CD8-positive, alpha-beta memory T cell (primary cell): ENCODE results near the gene SCAF4. TPM values are rescaled to one million over a fixed set of nuclear protein-coding genes. Genes with fewer than 3 reads are reported as not detected.

Experiments used
- CTCF ChIA-PET: fragments of 350-600 bp; sonication (Branson Sonifier 250); formaldehyde crosslinking; loops from one replicate; lab custom pipeline; 2021; ENCODE audit warnings: antibody characterized with exemption; lab: Charles Lee
- POLR2A ChIA-PET: fragments of 350-600 bp; sonication (Branson Sonifier 250); formaldehyde crosslinking; loops from one replicate; lab custom pipeline; 2021; ENCODE audit warnings: antibody characterized with exemption; lab: Charles Lee
- DNase-seq, 5 donors: peaks; one replicate each; pipeline versions ENCODE4 v3.0.0 to v3.0.0-alpha.2; 2020 to 2022; ENCODE audit warnings: mixed read lengths in 1 of 5
- H3K27ac ChIP-seq: one replicate; pipeline ENCODE4 v1.7.0; 2013; ENCODE audit warnings: low read depth, mild to moderate bottlenecking, low read length, moderate library complexity
- H3K27me3 ChIP-seq: 2 replicates; pipeline ENCODE4 v1.7.0; 2013; ENCODE audit warnings: low read length, mild to moderate bottlenecking; ENCODE audit not compliant: insufficient read depth, poor library complexity, severe bottlenecking
- H3K36me3 ChIP-seq: 2 replicates; pipeline ENCODE4 v1.7.0; 2013; ENCODE audit warnings: mild to moderate bottlenecking, low read length, moderate library complexity; ENCODE audit not compliant: insufficient read depth
- H3K4me1 ChIP-seq: 2 replicates; pipeline ENCODE4 v1.7.0; 2013; ENCODE audit warnings: mild to moderate bottlenecking, low read length, moderate library complexity; ENCODE audit not compliant: insufficient read depth
- H3K4me3 ChIP-seq: 2 replicates; pipeline ENCODE4 v1.7.0; 2013; ENCODE audit warnings: mild to moderate bottlenecking, low read length
- H3K9me3 ChIP-seq: 2 replicates; pipeline ENCODE4 v1.7.0; 2013; ENCODE audit warnings: mild to moderate bottlenecking, low read length
- H3K27ac Mint-ChIP-seq, 8 donors: one replicate each; pipeline ENCODE4 v1.8.0; 2020 to 2021; ENCODE audit warnings: mixed read lengths in 8 of 8, mild to moderate bottlenecking in 6 of 8, inconsistent platforms in 3 of 8, moderate library complexity in 3 of 8
- H3K27me3 Mint-ChIP-seq, 2 donors: one replicate each; pipeline ENCODE4 v1.8.0; 2020 to 2021; ENCODE audit warnings: mixed read lengths in 2 of 2, mild to moderate bottlenecking in 1 of 2, moderate library complexity in 1 of 2
- H3K36me3 Mint-ChIP-seq, 3 donors: one replicate each; pipeline ENCODE4 v1.8.0; 2020 to 2021; ENCODE audit warnings: mixed read lengths in 3 of 3, inconsistent platforms in 1 of 3, mild to moderate bottlenecking in 1 of 3
- H3K4me1 Mint-ChIP-seq, 3 donors: one replicate each; pipeline ENCODE4 v1.8.0; 2020 to 2021; ENCODE audit warnings: mixed read lengths in 3 of 3, inconsistent platforms in 1 of 3, mild to moderate bottlenecking in 1 of 3
- H3K4me3 Mint-ChIP-seq, 7 donors: one replicate each; pipeline ENCODE4 v1.8.0; 2020 to 2021; ENCODE audit warnings: mixed read lengths in 7 of 7, mild to moderate bottlenecking in 6 of 7, moderate library complexity in 4 of 7, inconsistent platforms in 2 of 7
- H3K9me3 Mint-ChIP-seq, 5 donors: one replicate each; pipeline ENCODE4 v1.8.0; 2020 to 2022; ENCODE audit warnings: mixed read lengths in 5 of 5, mild to moderate bottlenecking in 3 of 5, moderate library complexity in 2 of 5, inconsistent platforms in 1 of 5
- polyA plus RNA-seq: library from polyadenylated mRNA; unstranded; fragments of 300-500 nt; fragmentation: Illumina TruSeq; gene quantifications from one replicate; pipeline ENCODE4 v1.2.3, GENCODE V29; 2021
- total RNA-seq, 2 experiments: library from RNA; stranded (reverse); gene quantifications; one replicate each; pipeline ENCODE4 v1.2.3, GENCODE V29; 2021

The SCAF4 gene
- total and polyA plus RNA-seq, 3 experiments from 2014 or later = 27.5 to 55.9 (median 55.4) TPM

DNA sequence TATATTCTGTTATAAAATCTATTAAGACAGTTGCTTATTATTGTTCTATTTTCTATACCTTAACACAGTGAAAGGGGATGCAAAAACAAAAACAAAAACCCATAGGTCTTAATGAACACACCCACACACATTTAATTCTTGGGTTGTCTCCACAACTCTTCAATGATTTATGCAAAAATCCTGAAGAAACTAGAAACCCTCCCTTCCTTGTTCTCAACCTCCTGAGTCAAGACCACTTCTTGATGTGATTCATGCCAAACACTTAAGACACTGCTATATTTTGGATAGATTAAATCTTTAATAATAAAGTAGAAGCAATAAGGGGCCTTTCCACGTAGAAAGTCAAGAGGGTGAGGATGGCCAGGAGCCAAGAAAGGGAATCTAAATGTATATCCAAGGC, 23.4 kb downstream of the SCAF4 start:
- Histone ChIP-seq H3K36me3 (no peaks in the 10 kb centered on the region), H3K4me1 (peaks cover 21% of the 10 kb centered on the region)

DNA sequence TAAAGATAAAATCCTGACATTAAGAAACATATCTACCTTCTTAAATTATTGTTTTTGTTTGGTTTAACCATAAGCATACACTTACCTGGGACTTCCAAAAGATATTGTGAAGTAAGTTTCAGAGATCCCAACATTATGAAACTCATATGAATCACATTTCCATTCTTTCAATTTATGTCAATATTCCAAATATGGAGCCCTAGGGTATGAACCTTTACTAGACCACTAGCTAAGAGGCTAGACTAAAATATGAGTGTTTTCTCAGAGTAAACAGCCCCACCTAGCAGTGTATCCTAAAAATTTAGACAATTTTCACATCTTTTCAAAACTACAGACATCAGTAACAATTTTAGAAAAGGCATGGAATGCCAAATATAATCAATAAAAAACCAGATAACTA, 24.4 kb downstream of the SCAF4 start:
- Histone ChIP-seq H3K27me3 (no peaks in the 10 kb centered on the region), H3K9me3 (no peaks in the 10 kb centered on the region), H3K36me3 (no peaks in the 10 kb centered on the region), H3K4me3 (no peak overlapping the region), H3K27ac (no peak overlapping the region), H3K4me1 (peaks cover 14% of the 10 kb centered on the region)
- Mint-ChIP-seq H3K36me3 (peaks cover 0 to 24% (median 4%) of the 10 kb centered on the region in 3 donors), H3K9me3 (no peaks in the 10 kb centered on the region), H3K27ac (peak overlapping the region in 2 of 8 donors; percentile 32 to 36), H3K4me3 (no peak overlapping the region), H3K27me3 (no peaks in the 10 kb centered on the region), H3K4me1 (peaks cover 60 to 70% (median 65%) of the 10 kb centered on the region in 3 donors)
- DNase-seq = no peak
- POLR2A ChIA-PET = no interaction called here
- CTCF ChIA-PET = no interaction called here

More for the DNA sequence above, 23.4 kb downstream of the SCAF4 start:
- no peak overlapping the region for H3K4me3 ChIP-seq
- no peaks in the 10 kb centered on the region for H3K9me3 ChIP-seq
- POLR2A ChIA-PET = no interaction called here
- no peak overlapping the region for H3K27ac ChIP-seq
- DNase-seq = no peak
- Mint-ChIP-seq H3K4me3 (no peak overlapping the region), H3K9me3 (no peaks in the 10 kb centered on the region), H3K4me1 (peaks cover 66 to 80% (median 75%) of the 10 kb centered on the region in 3 donors), H3K27me3 (no peaks in the 10 kb centered on the region), H3K36me3 (peaks cover 0 to 14% (median 2%) of the 10 kb centered on the region in 3 donors), H3K27ac (peak overlapping the region in 2 of 8 donors; percentile 54 to 85)
- CTCF ChIA-PET = no interaction called here
- H3K27me3 ChIP-seq = no peaks in the 10 kb centered on the region

DNA sequence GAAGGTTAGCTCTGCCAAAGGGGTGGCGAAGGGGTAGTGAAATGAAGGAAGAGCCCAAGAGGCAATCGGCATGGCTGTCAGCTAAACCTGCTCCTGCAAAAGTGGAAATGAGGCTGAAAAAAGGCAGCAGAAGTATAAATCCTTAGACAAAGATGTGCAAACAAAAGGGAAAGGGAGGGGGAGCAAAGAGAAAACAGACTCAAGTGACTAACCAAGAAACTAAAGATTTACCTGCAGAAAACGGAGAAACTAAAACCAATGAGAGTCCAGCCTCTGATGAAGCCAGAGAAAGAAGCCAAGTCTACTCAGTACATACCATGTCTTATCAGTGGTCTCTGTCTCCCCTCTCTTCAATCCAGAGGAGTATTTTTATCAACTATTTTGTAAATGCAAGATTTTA, 25.4 kb downstream of the SCAF4 start:
- no peaks in the 10 kb centered on the region for H3K27me3 ChIP-seq
- Mint-ChIP-seq H3K4me3 (peak overlapping the region in 1 of 7 donors; percentile 14), H3K27me3 (no peaks in the 10 kb centered on the region), H3K27ac (peak overlapping the region in 5 of 8 donors; percentile 24 to 78 (median 52)), H3K9me3 (no peaks in the 10 kb centered on the region), H3K36me3 (peaks cover 0 to 32% (median 4%) of the 10 kb centered on the region in 3 donors), H3K4me1 (peaks cover 56 to 65% (median 58%) of the 10 kb centered on the region in 3 donors)
- H3K36me3 ChIP-seq = no peaks in the 10 kb centered on the region
- H3K4me3 ChIP-seq = no peak overlapping the region
- no peak overlapping the region for H3K27ac ChIP-seq
- CTCF ChIA-PET = no interaction called here
- H3K4me1 ChIP-seq = peaks cover 14% of the 10 kb centered on the region
- POLR2A ChIA-PET = no interaction called here
- DNase-seq = no peak
- H3K9me3 ChIP-seq = no peaks in the 10 kb centered on the region

DNA sequence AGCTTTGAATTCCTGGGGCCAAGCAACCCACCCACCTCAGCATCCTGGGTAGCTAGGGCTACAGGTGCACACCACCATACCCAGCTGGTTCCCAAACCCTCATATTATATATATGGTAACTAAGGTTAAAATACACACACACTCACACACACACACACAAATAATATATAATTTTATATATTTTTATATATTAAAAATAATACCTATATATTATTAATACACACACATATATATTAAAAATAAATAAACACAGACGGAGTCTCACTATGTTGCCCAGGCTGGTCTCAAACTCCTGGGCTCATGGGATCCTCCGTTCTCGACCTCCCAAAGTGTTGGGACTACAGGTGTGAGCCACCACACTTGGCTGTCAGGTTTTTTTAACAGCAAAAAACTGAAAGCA, 31.9 kb downstream of the SCAF4 start:
- Histone ChIP-seq H3K36me3 (peaks cover 14% of the 10 kb centered on the region), H3K4me1 (no peaks in the 10 kb centered on the region), H3K9me3 (no peaks in the 10 kb centered on the region), H3K27ac (no peak overlapping the region), H3K27me3 (no peaks in the 10 kb centered on the region), H3K4me3 (no peak overlapping the region)
- DNase-seq = no peak
- peak overlapping the region in 3 of 8 donors; percentile 63 to 69 (median 65) for H3K27ac Mint-ChIP-seq
- no peaks in the 10 kb centered on the region for H3K9me3 Mint-ChIP-seq
- H3K4me3 Mint-ChIP-seq = no peak overlapping the region
- POLR2A ChIA-PET = no interaction called here
- peaks cover 4 to 84% (median 22%) of the 10 kb centered on the region in 3 donors for H3K36me3 Mint-ChIP-seq
- H3K27me3 Mint-ChIP-seq = no peaks in the 10 kb centered on the region
- CTCF ChIA-PET = no interaction called here
- H3K4me1 Mint-ChIP-seq = peaks cover 5 to 17% (median 16%) of the 10 kb centered on the region in 3 donors

DNA sequence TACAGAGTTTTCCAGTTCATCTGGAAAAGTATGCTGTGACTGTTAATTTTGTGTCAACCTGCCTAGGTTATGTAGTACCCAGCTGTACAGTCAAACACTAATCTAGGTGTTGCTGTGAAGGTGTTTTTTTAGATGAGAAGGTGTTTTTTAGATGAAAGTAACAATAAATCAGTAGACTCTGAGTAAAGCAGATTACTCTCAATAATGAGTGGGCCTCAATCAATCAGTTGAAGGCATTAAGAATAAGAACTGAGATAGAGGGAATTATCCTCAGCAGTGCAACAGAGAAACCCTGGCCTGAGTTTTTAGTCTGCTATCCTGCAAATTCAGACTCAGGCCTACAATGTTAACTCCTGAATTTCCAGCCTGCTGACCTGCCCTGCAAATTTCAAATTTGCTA, 33.5 kb downstream of the SCAF4 start:
- Mint-ChIP-seq H3K9me3 (no peaks in the 10 kb centered on the region), H3K27me3 (no peaks in the 10 kb centered on the region), H3K4me3 (no peak overlapping the region), H3K36me3 (peaks cover 4 to 88% (median 31%) of the 10 kb centered on the region in 3 donors), H3K4me1 (peaks cover 0 to 9% (median 8%) of the 10 kb centered on the region in 3 donors), H3K27ac (peak overlapping the region in 1 of 8 donors; percentile 2)
- Histone ChIP-seq H3K27ac (no peak overlapping the region), H3K27me3 (no peaks in the 10 kb centered on the region), H3K36me3 (peaks cover 22% of the 10 kb centered on the region), H3K4me3 (no peak overlapping the region), H3K9me3 (no peaks in the 10 kb centered on the region), H3K4me1 (no peaks in the 10 kb centered on the region)
- no peak for DNase-seq
- ChIA-PET CTCF (no interaction called here), POLR2A (no interaction called here)

DNA sequence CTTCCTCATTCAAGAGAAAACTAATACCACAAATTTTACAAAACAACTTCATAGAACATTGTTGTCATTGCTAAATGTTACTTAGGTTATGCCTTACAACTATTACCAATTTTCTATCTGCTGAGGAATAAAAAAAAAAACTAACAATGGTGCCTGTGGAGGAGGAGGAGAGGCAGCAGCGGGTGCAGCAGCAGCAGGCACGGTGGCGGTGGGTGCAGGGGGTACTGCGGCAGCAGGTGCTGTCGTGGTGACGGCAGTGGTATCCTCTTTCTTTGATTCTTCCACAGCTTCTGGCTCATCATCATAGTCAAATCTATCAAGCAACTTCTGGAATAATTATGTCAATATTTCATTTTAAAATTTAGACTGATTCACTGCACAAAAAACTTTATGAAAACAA, 35.5 kb downstream of the SCAF4 start:
- peaks cover 38% of the 10 kb centered on the region for H3K36me3 ChIP-seq
- Mint-ChIP-seq H3K36me3 (peaks cover 4 to 88% (median 33%) of the 10 kb centered on the region in 3 donors), H3K4me1 (peaks cover 0 to 9% (median 6%) of the 10 kb centered on the region in 3 donors), H3K27me3 (no peaks in the 10 kb centered on the region), H3K27ac (peak overlapping the region in 3 of 8 donors; percentile 23 to 93 (median 41)), H3K4me3 (no peak overlapping the region), H3K9me3 (no peaks in the 10 kb centered on the region)
- CTCF ChIA-PET = no interaction called here
- DNase-seq = no peak
- H3K4me1 ChIP-seq = no peaks in the 10 kb centered on the region
- H3K9me3 ChIP-seq = no peaks in the 10 kb centered on the region
- no peak overlapping the region for H3K27ac ChIP-seq
- POLR2A ChIA-PET = no interaction called here
- no peaks in the 10 kb centered on the region for H3K27me3 ChIP-seq
- no peak overlapping the region for H3K4me3 ChIP-seq

DNA sequence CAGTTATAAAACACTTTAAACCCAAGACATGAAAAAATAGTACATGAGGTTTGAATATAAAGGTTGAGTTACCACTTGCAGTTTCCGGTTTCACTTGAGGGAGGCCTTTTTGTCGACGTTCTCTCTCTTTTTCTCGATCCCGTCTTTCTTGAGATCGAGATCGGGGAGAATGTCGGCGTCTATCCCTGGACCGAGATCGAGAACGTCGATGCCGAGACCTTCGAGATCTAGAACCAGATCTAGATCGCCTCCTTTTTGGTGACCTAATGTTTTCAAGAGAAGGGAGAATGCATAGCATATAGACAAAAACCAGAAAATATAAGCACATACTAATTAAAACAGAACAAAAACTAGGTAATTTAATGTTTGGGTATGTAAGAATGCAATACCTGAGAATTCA, 38.7 kb downstream of the SCAF4 start:
- no peaks in the 10 kb centered on the region for H3K4me1 ChIP-seq
- no peak overlapping the region for H3K27ac ChIP-seq
- ChIA-PET POLR2A (no interaction called here), CTCF (no interaction called here)
- Mint-ChIP-seq H3K36me3 (peaks cover 0 to 85% (median 32%) of the 10 kb centered on the region in 3 donors), H3K4me3 (no peak overlapping the region), H3K4me1 (peaks cover 0 to 3% (median 3%) of the 10 kb centered on the region in 3 donors), H3K9me3 (no peaks in the 10 kb centered on the region), H3K27me3 (no peaks in the 10 kb centered on the region), H3K27ac (no peak overlapping the region)
- H3K4me3 ChIP-seq = no peak overlapping the region
- no peaks in the 10 kb centered on the region for H3K9me3 ChIP-seq
- H3K36me3 ChIP-seq = peaks cover 50% of the 10 kb centered on the region
- no peaks in the 10 kb centered on the region for H3K27me3 ChIP-seq
- no peak for DNase-seq

DNA sequence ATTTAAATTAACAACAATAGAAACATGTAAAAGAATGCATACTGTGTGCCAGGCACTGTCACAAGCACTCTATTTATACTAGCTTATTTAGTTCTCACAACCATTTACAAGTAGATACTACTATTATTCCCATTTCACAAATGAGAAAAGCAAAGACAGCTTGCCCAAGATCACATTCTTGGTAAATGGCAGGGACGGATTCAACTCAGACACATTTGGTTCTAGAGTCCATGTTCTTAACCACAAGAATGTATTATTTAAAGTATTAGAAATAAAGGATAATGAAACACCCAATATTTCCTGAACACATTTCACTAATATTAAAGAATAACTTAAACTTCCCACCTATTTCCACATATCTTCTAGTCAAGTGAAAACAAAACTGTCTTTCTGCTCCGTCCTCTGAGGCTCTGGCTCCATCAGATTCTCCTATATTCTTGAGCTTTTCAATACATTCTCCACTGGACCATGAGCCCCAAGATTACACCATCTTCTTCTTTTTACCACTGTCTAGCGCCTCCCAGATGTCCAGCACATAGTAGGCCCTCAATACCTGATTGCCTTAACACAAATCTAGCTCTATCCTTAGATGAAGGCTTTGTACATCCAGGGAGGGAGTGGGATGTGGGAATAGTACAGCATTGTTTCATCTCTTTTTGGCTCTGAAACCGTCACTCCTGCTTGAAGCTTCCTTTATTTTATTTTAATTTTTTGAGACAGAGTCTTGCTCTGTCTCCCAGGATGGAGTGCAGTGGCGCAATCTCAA, 43.1 kb downstream of the SCAF4 start:
- no peaks in the 10 kb centered on the region for H3K9me3 ChIP-seq
- CTCF ChIA-PET = interaction anchor here (0.8 kb wide), 1 partner anchor 20 kb away, joined by 3 read pairs; no protein-coding TSS in a partner anchor
- Mint-ChIP-seq H3K4me3 (no peak overlapping the region), H3K4me1 (peaks cover 0 to 4% (median 0%) of the 10 kb centered on the region in 3 donors), H3K27me3 (no peaks in the 10 kb centered on the region), H3K27ac (no peak overlapping the region), H3K9me3 (no peaks in the 10 kb centered on the region), H3K36me3 (peaks cover 5 to 90% (median 35%) of the 10 kb centered on the region in 3 donors)
- POLR2A ChIA-PET = no interaction called here
- H3K36me3 ChIP-seq = peaks cover 57% of the 10 kb centered on the region
- no peak for DNase-seq
- H3K27me3 ChIP-seq = no peaks in the 10 kb centered on the region
- H3K27ac ChIP-seq = no peak overlapping the region
- H3K4me3 ChIP-seq = no peak overlapping the region
- no peaks in the 10 kb centered on the region for H3K4me1 ChIP-seq
